WTC11 (cell line): ENCODE results near the gene RPS25. TPM values are rescaled to one million over a fixed set of nuclear protein-coding genes. Genes with fewer than 3 reads are reported as not detected.
"Not testable (repeated sequence)": the region's sequence is repeated elsewhere in the genome, so short reads cannot be mapped to it uniquely, and the experiment has no call there.

Experiments used
- ATAC-seq: fragments of 200-7000 bp; cut with Tn5 transposase; 2 replicates; pipeline ENCODE4 v1.10.0; 2021; ENCODE audit warnings: mild to moderate bottlenecking, moderate library complexity
- CTCF ChIA-PET: fragments of 300-600 bp; sonication (Branson Sonifier 250); formaldehyde crosslinking; loops from one replicate; lab custom pipeline; 2021; ENCODE audit warnings: antibody characterized with exemption; lab: Charles Lee
- POLR2A ChIA-PET: fragments of 350-600 bp; sonication (Branson Sonifier 250); formaldehyde crosslinking; loops from one replicate; lab custom pipeline; 2021; ENCODE audit warnings: antibody characterized with exemption; lab: Charles Lee
- DNase-seq: peaks from one replicate; pipeline ENCODE4 v3.0.0; 2021; ENCODE audit warnings: low spot score
- H3K27ac Mint-ChIP-seq: 2 replicates; pipeline ENCODE4 v1.8.0; 2021; ENCODE audit warnings: mixed read lengths
- H3K27me3 Mint-ChIP-seq: 2 replicates; pipeline ENCODE4 v1.8.0; 2021; ENCODE audit warnings: low read depth, mild to moderate bottlenecking, moderate library complexity, mixed read lengths
- H3K36me3 Mint-ChIP-seq: 2 replicates; pipeline ENCODE4 v1.8.0; 2021; ENCODE audit warnings: mixed read lengths
- H3K4me1 Mint-ChIP-seq: 2 replicates; pipeline ENCODE4 v1.8.0; 2022; ENCODE audit warnings: mixed read lengths
- H3K4me3 Mint-ChIP-seq: 2 replicates; pipeline ENCODE4 v1.8.0; 2021; ENCODE audit warnings: mild to moderate bottlenecking, moderate library complexity, mixed read lengths
- H3K9me3 Mint-ChIP-seq: 2 replicates; pipeline ENCODE4 v1.8.0; 2021; ENCODE audit warnings: mixed read lengths
- EMX1 ChIP-seq: fragments of 250-450 bp; sonication (Bioruptor Pico); IDR thresholded peaks from 2 replicates; pipeline ENCODE4 v1.8.0; 2021; ENCODE audit warnings: mild to moderate bottlenecking
- GABPB1 ChIP-seq: sonication (generic); formaldehyde crosslinking; IDR thresholded peaks from 2 replicates; pipeline ENCODE4 v1.8.1; 2023; ENCODE audit warnings: mild to moderate bottlenecking, missing genetic modification reagents
- IRF2 ChIP-seq: sonication (generic); formaldehyde crosslinking; IDR thresholded peaks from 2 replicates; pipeline ENCODE4 v1.8.0; 2022; ENCODE audit warnings: low read depth, missing genetic modification reagents, borderline replicate concordance
- MXD4 ChIP-seq: fragments of 250-450 bp; sonication (Bioruptor Pico); IDR thresholded peaks from 2 replicates; pipeline ENCODE4 v1.8.0; 2021; ENCODE audit warnings: mild to moderate bottlenecking, moderate library complexity, borderline replicate concordance
- MYBL2 ChIP-seq: sonication (generic); formaldehyde crosslinking; IDR thresholded peaks from 2 replicates; pipeline ENCODE4 v1.8.1; 2023; ENCODE audit warnings: mild to moderate bottlenecking, moderate library complexity, missing genetic modification reagents
- NR2C2 ChIP-seq: sonication (generic); formaldehyde crosslinking; IDR thresholded peaks from 2 replicates; pipeline ENCODE4 v1.8.0; 2022; ENCODE audit warnings: mild to moderate bottlenecking, missing genetic modification reagents
- ZNF219 ChIP-seq: sonication (generic); formaldehyde crosslinking; IDR thresholded peaks from 2 replicates; pipeline ENCODE4 v1.8.0; 2023; ENCODE audit warnings: missing genetic modification reagents, mild to moderate bottlenecking, borderline replicate concordance
- ZNF317 ChIP-seq: sonication (generic); formaldehyde crosslinking; IDR thresholded peaks from 2 replicates; pipeline ENCODE4 v1.8.1; 2023; ENCODE audit warnings: low read depth, mild to moderate bottlenecking, moderate library complexity, missing genetic modification reagents, borderline replicate concordance
- ZNF416 ChIP-seq: fragments of 250-450 bp; sonication (Bioruptor Pico); IDR thresholded peaks from 2 replicates; pipeline ENCODE4 v1.9.0; 2021; ENCODE audit warnings: mild to moderate bottlenecking, inconsistent platforms
- total RNA-seq: library from RNA; stranded (reverse); gene quantifications from 3 replicates; pipeline ENCODE4 v1.2.3, GENCODE V29; 2021
- TF ChIP-seq, protein P1 (sequence below): fragments of 250-450 bp; sonication (Bioruptor Pico); conservative IDR thresholded peaks from 2 replicates; pipeline ENCODE4 v1.9.0; 2021; ENCODE audit warnings: mild to moderate bottlenecking
- TF ChIP-seq, protein P2 (sequence below): fragments of 200-600 bp; IDR thresholded peaks from 2 replicates; pipeline ENCODE4 v1.8.0; 2022; ENCODE audit warnings: antibody characterized with exemption
- TF ChIP-seq, protein P3 (sequence below): sonication (generic); formaldehyde crosslinking; IDR thresholded peaks from 2 replicates; pipeline ENCODE4 v1.8.1; 2022; ENCODE audit warnings: missing genetic modification reagents, borderline replicate concordance
- TF ChIP-seq, protein P4 (sequence below): sonication (generic); formaldehyde crosslinking; IDR thresholded peaks from 2 replicates; pipeline ENCODE4 v1.8.0; 2022; ENCODE audit warnings: mild to moderate bottlenecking, missing genetic modification reagents
- TF ChIP-seq, protein P5 (sequence below): fragments of 250-450 bp; sonication (Bioruptor Pico); IDR thresholded peaks from 2 replicates; pipeline ENCODE4 v2.1.2; 2022; ENCODE audit warnings: mild to moderate bottlenecking, moderate library complexity
- TF ChIP-seq, protein P6 (sequence below): sonication (generic); formaldehyde crosslinking; IDR thresholded peaks from 2 replicates; pipeline ENCODE4 v1.8.1; 2023; ENCODE audit warnings: mild to moderate bottlenecking, missing genetic modification reagents

RPS25 gene
- total RNA-seq, 1 experiment from 2014 or later: 1,349 TPM

DNA sequence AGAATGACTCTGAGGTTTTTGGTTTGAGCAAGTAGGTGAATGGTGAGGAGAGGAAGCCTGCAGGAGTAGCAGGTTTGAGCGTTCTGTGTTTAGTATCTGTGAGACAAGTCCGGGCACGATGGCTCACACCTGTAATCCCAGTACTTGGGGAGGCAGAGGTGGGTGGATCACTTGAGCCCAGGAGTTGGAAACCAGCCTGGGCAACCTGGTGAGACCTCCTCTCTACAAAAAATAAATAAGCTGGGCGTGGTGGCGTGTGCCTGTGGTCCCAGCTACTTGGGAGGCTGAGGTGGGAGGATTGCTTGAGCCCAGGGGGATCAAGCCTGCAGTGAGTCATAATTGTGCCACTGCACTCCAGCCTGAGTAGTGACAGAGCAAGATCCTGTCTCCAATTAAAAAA is 29.9 kb downstream of the RPS25 start:
- peaks cover 7% of the 10 kb centered on the region for H3K9me3 Mint-ChIP-seq
- H3K4me3 Mint-ChIP-seq: no peak overlapping the region
- H3K27me3 Mint-ChIP-seq: no peaks in the 10 kb centered on the region
- H3K36me3 Mint-ChIP-seq: peaks cover 23% of the 10 kb centered on the region
- ATAC-seq (no peak), DNase-seq (no peak)
- H3K27ac Mint-ChIP-seq: peak overlapping the region; percentile 65
- 0 out of 2 replicates have a peak, but pooled peaks cover 4% of the 10 kb centered on the region for H3K4me1 Mint-ChIP-seq
- ChIA-PET POLR2A (interaction anchor here (0.7 kb wide), 1 partner anchor 118 kb away, joined by 4 read pairs; no protein-coding TSS in a partner anchor), CTCF (interaction anchor here (1.4 kb wide), 1 partner anchor 10 kb away, joined by 3 read pairs; the partner anchor contains the start of gene CENATAC)
- no peak for TF ChIP-seq MXD4 (CRISPR knock-in tag)
- TF ChIP-seq GABPB1 (CRISPR knock-in tag): no peak
- no peak for TF ChIP-seq NR2C2 (CRISPR knock-in tag)
- TF ChIP-seq MYBL2: no peak
- TF ChIP-seq, protein P1, sequence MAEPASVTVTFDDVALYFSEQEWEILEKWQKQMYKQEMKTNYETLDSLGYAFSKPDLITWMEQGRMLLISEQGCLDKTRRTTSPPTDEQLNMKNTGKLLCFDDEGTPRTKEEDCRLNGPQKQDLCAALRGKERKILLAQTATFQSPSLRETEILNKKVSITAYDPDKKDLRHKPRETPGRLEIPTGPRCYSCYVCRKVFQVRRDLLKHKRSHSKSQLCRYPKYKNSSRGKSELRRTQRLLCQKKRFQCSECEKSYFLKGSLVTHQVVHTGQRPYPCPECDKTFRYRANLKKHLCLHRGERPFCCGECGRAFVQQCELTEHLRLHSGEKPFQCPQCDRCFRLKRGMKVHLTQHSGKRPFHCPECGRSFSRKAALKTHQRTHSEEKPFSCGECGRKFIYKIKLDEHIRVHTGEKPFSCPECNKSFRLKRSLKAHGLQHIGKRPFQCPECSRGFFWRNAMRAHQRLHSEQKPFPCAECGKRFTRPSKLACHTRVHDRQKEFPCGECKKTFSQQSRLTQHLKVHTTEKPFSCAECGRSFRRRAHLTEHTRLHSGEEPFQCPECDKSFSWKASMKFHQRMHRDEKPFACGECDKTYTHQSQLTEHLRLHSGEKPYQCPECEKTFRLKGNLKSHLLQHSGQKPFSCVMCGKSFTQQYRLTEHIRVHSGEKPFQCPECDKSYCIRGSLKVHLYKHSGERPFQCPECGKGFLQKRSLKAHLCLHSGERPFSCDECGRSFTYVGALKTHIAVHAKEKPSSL (CRISPR knock-in tag): no peak
- TF ChIP-seq, protein P2, sequence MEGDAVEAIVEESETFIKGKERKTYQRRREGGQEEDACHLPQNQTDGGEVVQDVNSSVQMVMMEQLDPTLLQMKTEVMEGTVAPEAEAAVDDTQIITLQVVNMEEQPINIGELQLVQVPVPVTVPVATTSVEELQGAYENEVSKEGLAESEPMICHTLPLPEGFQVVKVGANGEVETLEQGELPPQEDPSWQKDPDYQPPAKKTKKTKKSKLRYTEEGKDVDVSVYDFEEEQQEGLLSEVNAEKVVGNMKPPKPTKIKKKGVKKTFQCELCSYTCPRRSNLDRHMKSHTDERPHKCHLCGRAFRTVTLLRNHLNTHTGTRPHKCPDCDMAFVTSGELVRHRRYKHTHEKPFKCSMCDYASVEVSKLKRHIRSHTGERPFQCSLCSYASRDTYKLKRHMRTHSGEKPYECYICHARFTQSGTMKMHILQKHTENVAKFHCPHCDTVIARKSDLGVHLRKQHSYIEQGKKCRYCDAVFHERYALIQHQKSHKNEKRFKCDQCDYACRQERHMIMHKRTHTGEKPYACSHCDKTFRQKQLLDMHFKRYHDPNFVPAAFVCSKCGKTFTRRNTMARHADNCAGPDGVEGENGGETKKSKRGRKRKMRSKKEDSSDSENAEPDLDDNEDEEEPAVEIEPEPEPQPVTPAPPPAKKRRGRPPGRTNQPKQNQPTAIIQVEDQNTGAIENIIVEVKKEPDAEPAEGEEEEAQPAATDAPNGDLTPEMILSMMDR: no peak
- TF ChIP-seq ZNF416: no peak

DNA sequence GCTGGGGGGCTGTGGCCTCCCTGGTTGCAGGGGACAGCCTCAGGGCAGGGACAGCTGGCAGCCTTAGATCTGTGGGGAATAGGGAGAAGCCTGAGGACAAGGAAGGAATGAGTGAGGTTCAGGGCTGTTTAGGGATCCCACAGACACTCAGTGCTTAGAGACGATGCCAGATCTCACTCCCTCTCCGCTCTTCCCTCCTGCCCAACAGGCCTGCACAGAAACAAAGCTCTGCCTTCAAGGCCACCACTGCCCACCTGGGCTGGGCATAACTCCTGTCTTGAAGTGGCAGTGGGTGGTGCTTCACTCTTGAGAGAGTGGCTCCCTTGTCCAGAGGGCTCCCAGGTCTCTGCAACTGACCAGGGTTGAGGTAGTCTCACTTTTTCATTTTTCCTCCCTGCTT is 33.3 kb downstream of the RPS25 start:
- Mint-ChIP-seq H3K36me3 (no peaks in the 10 kb centered on the region), H3K4me1 (peaks cover 14% of the 10 kb centered on the region), H3K27me3 (peaks cover 9% of the 10 kb centered on the region), H3K9me3 (no peaks in the 10 kb centered on the region), H3K4me3 (no peak overlapping the region), H3K27ac (peak overlapping the region; percentile 27; the same call in 1 of the 2 replicates)
- TF ChIP-seq ZNF219 (CRISPR knock-in tag) (no peak), NR2C2 (CRISPR knock-in tag) (no peak), IRF2 (no peak), EMX1 (CRISPR knock-in tag) (no peak)
- TF ChIP-seq, protein P3, sequence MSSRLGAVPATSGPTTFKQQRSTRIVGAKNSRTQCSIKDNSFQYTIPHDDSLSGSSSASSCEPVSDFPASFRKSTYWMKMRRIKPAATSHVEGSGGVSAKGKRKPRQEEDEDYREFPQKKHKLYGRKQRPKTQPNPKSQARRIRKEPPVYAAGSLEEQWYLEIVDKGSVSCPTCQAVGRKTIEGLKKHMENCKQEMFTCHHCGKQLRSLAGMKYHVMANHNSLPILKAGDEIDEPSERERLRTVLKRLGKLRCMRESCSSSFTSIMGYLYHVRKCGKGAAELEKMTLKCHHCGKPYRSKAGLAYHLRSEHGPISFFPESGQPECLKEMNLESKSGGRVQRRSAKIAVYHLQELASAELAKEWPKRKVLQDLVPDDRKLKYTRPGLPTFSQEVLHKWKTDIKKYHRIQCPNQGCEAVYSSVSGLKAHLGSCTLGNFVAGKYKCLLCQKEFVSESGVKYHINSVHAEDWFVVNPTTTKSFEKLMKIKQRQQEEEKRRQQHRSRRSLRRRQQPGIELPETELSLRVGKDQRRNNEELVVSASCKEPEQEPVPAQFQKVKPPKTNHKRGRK: no peak
- TF ChIP-seq, all 79 proteins: peak for 0
- ATAC-seq (no peak), DNase-seq (no peak)
- ChIA-PET POLR2A (interaction anchor here (1.2 kb wide), 1 partner anchor 13 kb away, joined by 3 read pairs; the partner anchor contains the start of gene CENATAC), CTCF (interaction anchor here (2.0 kb wide), 1 partner anchor 28 kb away, joined by 5 read pairs; the partner anchor contains the start of gene UPK2)

DNA sequence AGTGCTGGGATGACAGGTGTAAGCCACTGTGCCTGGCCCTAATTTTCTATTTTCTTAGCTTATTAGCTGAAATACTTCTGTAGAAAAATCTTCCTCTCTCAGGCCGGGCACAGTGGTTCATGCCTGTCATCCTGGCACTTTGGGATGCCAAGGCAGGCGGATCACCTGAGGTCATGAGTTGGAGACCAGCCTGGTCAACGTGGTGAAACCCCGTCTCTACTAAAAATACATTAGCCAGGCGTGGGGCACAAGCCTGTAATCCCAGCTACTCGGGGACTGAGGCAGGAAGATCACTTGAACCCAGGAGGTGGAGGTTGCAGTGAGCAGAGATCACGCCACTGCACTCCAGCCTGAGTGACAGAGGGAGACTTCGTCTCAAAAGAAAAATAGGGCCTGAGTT is 33.8 kb downstream of the RPS25 start:
- H3K36me3 Mint-ChIP-seq, H3K4me3 Mint-ChIP-seq, H3K27me3 Mint-ChIP-seq, POLR2A ChIA-PET, H3K27ac Mint-ChIP-seq, H3K9me3 Mint-ChIP-seq, DNase-seq, ATAC-seq: not testable (repeated sequence)
- peaks cover 17% of the 10 kb centered on the region for H3K4me1 Mint-ChIP-seq
- CTCF ChIA-PET: interaction anchor here (2.0 kb wide), 1 partner anchor 28 kb away, joined by 5 read pairs; the partner anchor contains the start of gene UPK2

DNA sequence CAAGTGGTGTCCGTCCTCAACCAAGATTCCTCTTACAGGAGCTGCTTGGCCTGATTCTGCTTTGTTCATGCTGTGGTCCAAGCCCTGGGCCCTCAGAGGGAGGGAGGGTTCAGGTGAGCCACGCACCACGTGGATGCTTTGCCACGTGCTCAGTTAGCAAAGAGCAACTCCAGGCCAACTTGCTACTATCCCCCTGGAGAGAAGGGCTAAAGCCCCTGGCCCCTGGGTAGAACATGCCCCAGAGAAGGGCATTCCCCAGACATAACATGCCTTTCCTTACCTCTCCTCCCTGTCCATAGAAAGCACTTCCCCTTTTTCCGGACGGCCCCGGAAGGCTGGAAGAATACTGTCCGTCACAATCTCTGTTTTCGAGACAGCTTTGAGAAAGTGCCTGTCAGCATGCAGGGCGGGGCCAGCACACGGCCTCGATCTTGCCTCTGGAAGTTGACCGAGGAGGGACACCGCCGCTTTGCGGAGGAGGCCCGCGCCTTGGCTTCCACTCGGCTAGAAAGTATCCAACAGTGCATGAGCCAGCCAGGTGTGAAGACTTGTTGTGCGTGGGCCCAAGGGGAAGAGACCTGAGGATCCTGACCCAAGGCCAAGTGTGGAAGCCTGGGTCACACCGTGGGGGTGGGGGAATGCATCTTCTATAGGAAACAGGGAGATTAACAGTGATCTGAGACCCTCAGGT is 37.8 kb downstream of the RPS25 start:
- H3K4me1 Mint-ChIP-seq: peaks cover 12% of the 10 kb centered on the region
- peak; percentile 70 for ATAC-seq
- H3K4me3 Mint-ChIP-seq: no peak overlapping the region
- H3K27me3 Mint-ChIP-seq: peaks cover 9% of the 10 kb centered on the region
- peak; percentile 51 for DNase-seq
- H3K36me3 Mint-ChIP-seq: no peaks in the 10 kb centered on the region
- H3K27ac Mint-ChIP-seq: no peak overlapping the region
- no peaks in the 10 kb centered on the region for H3K9me3 Mint-ChIP-seq
- CTCF ChIA-PET: interaction anchor here (0.5 to 2.3 kb wide), 4 partner anchors 9 to 338 kb away, joined by 3 to 5 read pairs (median 3); no protein-coding TSS in a partner anchor
- POLR2A ChIA-PET: no interaction called here
- TF ChIP-seq, protein P4, sequence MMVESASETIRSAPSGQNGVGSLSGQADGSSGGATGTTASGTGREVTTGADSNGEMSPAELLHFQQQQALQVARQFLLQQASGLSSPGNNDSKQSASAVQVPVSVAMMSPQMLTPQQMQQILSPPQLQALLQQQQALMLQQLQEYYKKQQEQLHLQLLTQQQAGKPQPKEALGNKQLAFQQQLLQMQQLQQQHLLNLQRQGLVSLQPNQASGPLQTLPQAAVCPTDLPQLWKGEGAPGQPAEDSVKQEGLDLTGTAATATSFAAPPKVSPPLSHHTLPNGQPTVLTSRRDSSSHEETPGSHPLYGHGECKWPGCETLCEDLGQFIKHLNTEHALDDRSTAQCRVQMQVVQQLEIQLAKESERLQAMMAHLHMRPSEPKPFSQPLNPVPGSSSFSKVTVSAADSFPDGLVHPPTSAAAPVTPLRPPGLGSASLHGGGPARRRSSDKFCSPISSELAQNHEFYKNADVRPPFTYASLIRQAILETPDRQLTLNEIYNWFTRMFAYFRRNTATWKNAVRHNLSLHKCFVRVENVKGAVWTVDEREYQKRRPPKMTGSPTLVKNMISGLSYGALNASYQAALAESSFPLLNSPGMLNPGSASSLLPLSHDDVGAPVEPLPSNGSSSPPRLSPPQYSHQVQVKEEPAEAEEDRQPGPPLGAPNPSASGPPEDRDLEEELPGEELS (CRISPR knock-in tag): no peak
- no peak for TF ChIP-seq MXD4 (CRISPR knock-in tag)
- TF ChIP-seq, protein P5, sequence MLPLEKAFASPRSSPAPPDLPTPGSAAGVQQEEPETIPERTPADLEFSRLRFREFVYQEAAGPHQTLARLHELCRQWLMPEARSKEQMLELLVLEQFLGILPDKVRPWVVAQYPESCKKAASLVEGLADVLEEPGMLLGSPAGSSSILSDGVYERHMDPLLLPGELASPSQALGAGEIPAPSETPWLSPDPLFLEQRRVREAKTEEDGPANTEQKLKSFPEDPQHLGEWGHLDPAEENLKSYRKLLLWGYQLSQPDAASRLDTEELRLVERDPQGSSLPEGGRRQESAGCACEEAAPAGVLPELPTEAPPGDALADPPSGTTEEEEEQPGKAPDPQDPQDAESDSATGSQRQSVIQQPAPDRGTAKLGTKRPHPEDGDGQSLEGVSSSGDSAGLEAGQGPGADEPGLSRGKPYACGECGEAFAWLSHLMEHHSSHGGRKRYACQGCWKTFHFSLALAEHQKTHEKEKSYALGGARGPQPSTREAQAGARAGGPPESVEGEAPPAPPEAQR: no peak
- no peak for TF ChIP-seq ZNF317 (CRISPR knock-in tag)
- TF ChIP-seq, protein P6, sequence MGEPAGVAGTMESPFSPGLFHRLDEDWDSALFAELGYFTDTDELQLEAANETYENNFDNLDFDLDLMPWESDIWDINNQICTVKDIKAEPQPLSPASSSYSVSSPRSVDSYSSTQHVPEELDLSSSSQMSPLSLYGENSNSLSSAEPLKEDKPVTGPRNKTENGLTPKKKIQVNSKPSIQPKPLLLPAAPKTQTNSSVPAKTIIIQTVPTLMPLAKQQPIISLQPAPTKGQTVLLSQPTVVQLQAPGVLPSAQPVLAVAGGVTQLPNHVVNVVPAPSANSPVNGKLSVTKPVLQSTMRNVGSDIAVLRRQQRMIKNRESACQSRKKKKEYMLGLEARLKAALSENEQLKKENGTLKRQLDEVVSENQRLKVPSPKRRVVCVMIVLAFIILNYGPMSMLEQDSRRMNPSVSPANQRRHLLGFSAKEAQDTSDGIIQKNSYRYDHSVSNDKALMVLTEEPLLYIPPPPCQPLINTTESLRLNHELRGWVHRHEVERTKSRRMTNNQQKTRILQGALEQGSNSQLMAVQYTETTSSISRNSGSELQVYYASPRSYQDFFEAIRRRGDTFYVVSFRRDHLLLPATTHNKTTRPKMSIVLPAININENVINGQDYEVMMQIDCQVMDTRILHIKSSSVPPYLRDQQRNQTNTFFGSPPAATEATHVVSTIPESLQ: no peak
